ENCODE data around the gene MORN5. TPM values are rescaled to one million over a fixed set of nuclear protein-coding genes. Genes with fewer than 3 reads are reported as not detected.

Gene MORN5
- total and polyA plus RNA-seq, 9 of the 15 experiments (the other 6 are each of a cell fraction or from before 2014, with no cell fraction given): not detected

- TF ChIP-seq REST (IDR thresholded peaks at IDR 0.05; ENCODE audit: borderline replicate concordance) (peak; percentile 87), REST (CRISPR knock-in tag; IDR thresholded peaks at IDR 0.05; ENCODE audit: low read depth) (no peak), CCAR2 (IDR thresholded peaks at IDR 0.05; ENCODE audit: low read depth, low read length) (no peak), U2AF1 (optimal IDR thresholded peaks at IDR 0.05; ENCODE audit: low read depth, low read length) (no peak), ZZZ3 (IDR thresholded peaks at IDR 0.05) (no peak), EZH2 (IDR thresholded peaks at IDR 0.05; ENCODE audit: borderline replicate concordance, low read depth, low read length) (no peak), RFX7 (CRISPR knock-in tag; IDR thresholded peaks at IDR 0.05) (no peak), CEBPG (CRISPR knock-in tag; IDR thresholded peaks at IDR 0.05) (no peak), CEBPG (tag; conservative IDR thresholded peaks at IDR 0.05 in 1 of 2, IDR thresholded peaks at IDR 0.05 in 1 of 2) (no peak)
- TF ChIP-seq, protein P1, sequence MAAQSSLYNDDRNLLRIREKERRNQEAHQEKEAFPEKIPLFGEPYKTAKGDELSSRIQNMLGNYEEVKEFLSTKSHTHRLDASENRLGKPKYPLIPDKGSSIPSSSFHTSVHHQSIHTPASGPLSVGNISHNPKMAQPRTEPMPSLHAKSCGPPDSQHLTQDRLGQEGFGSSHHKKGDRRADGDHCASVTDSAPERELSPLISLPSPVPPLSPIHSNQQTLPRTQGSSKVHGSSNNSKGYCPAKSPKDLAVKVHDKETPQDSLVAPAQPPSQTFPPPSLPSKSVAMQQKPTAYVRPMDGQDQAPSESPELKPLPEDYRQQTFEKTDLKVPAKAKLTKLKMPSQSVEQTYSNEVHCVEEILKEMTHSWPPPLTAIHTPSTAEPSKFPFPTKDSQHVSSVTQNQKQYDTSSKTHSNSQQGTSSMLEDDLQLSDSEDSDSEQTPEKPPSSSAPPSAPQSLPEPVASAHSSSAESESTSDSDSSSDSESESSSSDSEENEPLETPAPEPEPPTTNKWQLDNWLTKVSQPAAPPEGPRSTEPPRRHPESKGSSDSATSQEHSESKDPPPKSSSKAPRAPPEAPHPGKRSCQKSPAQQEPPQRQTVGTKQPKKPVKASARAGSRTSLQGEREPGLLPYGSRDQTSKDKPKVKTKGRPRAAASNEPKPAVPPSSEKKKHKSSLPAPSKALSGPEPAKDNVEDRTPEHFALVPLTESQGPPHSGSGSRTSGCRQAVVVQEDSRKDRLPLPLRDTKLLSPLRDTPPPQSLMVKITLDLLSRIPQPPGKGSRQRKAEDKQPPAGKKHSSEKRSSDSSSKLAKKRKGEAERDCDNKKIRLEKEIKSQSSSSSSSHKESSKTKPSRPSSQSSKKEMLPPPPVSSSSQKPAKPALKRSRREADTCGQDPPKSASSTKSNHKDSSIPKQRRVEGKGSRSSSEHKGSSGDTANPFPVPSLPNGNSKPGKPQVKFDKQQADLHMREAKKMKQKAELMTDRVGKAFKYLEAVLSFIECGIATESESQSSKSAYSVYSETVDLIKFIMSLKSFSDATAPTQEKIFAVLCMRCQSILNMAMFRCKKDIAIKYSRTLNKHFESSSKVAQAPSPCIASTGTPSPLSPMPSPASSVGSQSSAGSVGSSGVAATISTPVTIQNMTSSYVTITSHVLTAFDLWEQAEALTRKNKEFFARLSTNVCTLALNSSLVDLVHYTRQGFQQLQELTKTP (IDR thresholded peaks at IDR 0.05; ENCODE audit: low read depth in 1 of 2, partially characterized antibody in 2 of 2): no peak
- TF ChIP-seq, protein P2, sequence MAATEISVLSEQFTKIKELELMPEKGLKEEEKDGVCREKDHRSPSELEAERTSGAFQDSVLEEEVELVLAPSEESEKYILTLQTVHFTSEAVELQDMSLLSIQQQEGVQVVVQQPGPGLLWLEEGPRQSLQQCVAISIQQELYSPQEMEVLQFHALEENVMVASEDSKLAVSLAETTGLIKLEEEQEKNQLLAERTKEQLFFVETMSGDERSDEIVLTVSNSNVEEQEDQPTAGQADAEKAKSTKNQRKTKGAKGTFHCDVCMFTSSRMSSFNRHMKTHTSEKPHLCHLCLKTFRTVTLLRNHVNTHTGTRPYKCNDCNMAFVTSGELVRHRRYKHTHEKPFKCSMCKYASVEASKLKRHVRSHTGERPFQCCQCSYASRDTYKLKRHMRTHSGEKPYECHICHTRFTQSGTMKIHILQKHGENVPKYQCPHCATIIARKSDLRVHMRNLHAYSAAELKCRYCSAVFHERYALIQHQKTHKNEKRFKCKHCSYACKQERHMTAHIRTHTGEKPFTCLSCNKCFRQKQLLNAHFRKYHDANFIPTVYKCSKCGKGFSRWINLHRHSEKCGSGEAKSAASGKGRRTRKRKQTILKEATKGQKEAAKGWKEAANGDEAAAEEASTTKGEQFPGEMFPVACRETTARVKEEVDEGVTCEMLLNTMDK (IDR thresholded peaks at IDR 0.05; ENCODE audit: borderline replicate concordance, insufficient read depth, low read depth, low read length, poor library complexity, severe bottlenecking): peak; percentile 88
Observed at GRCh38 chr9:122122903-122123632, 36.6 kb upstream of the MORN5 start (continued).

Measured in K562 (cell line).